ENCODE measurements around the gene TM9SF1.

The TM9SF1 gene

GRCh38 chr14:24238527-24239037, 43.3 kb upstream of the TM9SF1 start:
- DNase-seq (ENCODE audit: extremely low spot score) = no peak
- CTCF ChIA-PET = interaction anchor here (0.6 kb wide), 1 partner anchor 1140 kb away, joined by 3 read pairs; no protein-coding TSS in a partner anchor
- POLR2A ChIA-PET = interaction anchor here (2.6 to 9.3 kb wide), 2 partner anchors 32 to 60 kb away, joined by 9 to 139 read pairs; partner anchors contain the start of genes DHRS1, NOP9 and RABGGTA
- no peak for TF ChIP-seq NFRKB (IDR thresholded peaks at IDR 0.05)
- no peak for TF ChIP-seq ZNF384 (IDR thresholded peaks at IDR 0.05)
- TF ChIP-seq L3MBTL2 (conservative IDR thresholded peaks at IDR 0.05) = no peak
- TF ChIP-seq ELF4 (IDR thresholded peaks at IDR 0.05) = no peak
- no peak for TF ChIP-seq CTBP1 (IDR thresholded peaks at IDR 0.05; ENCODE audit: borderline replicate concordance)
- TF ChIP-seq ARNT (IDR thresholded peaks at IDR 0.05) = no peak
- no peak for TF ChIP-seq SP1 (IDR thresholded peaks at IDR 0.05)
- TF ChIP-seq SUZ12 (IDR thresholded peaks at IDR 0.05) = no peak
- TF ChIP-seq LEF1 (IDR thresholded peaks at IDR 0.05; ENCODE audit: borderline replicate concordance) = no peak

GRCh38 chr14:24238123-24238522, 42.9 kb upstream of the TM9SF1 start:
- TF ChIP-seq ARNT (IDR thresholded peaks at IDR 0.05) (no peak), TARDBP (IDR thresholded peaks at IDR 0.05) (no peak), NFRKB (IDR thresholded peaks at IDR 0.05) (no peak), PKNOX1 (IDR thresholded peaks at IDR 0.05) (no peak), L3MBTL2 (conservative IDR thresholded peaks at IDR 0.05) (no peak), FOXM1 (IDR thresholded peaks at IDR 0.05; ENCODE audit: borderline replicate concordance) (no peak), ELF4 (IDR thresholded peaks at IDR 0.05) (no peak), SUZ12 (IDR thresholded peaks at IDR 0.05) (no peak)
- POLR2A ChIA-PET = interaction anchor here (2.6 to 9.3 kb wide), 2 partner anchors 33 to 60 kb away, joined by 9 to 139 read pairs; partner anchors contain the start of genes DHRS1, NOP9 and RABGGTA
- CTCF ChIA-PET = interaction anchor here (0.6 to 1.2 kb wide), 2 partner anchors 70 to 1140 kb away, joined by 3 read pairs; partner anchors contain the start of gene CIDEB
- no peak for DNase-seq (ENCODE audit: extremely low spot score)

- ChIA-PET CTCF (interaction anchor here (0.6 to 1.2 kb wide), 2 partner anchors 70 to 1141 kb away, joined by 3 read pairs; partner anchors contain the start of gene CIDEB), POLR2A (interaction anchor here (0.8 to 9.3 kb wide), 4 partner anchors 15 to 61 kb away, joined by 3 to 139 read pairs (median 6); partner anchors contain the start of genes CHMP4A, DHRS1, NOP9 and RABGGTA)
- DNase-seq (ENCODE audit: extremely low spot score) = no peak
- TF ChIP-seq BHLHE40 (IDR thresholded peaks at IDR 0.05; ENCODE audit: borderline replicate concordance) = no peak
- no peak for TF ChIP-seq FOXM1 (IDR thresholded peaks at IDR 0.05; ENCODE audit: borderline replicate concordance)
- no peak for TF ChIP-seq FOXA1 (IDR thresholded peaks at IDR 0.05)
- no peak for TF ChIP-seq CTBP1 (IDR thresholded peaks at IDR 0.05; ENCODE audit: borderline replicate concordance)
- no peak for TF ChIP-seq FOXK2 (IDR thresholded peaks at IDR 0.05)
- TF ChIP-seq SP1 (IDR thresholded peaks at IDR 0.05) = no peak
- TF ChIP-seq ARNT (IDR thresholded peaks at IDR 0.05) = no peak
- TF ChIP-seq SUZ12 (IDR thresholded peaks at IDR 0.05) = no peak
- TF ChIP-seq LEF1 (IDR thresholded peaks at IDR 0.05; ENCODE audit: borderline replicate concordance) = no peak
- no peak for TF ChIP-seq NFRKB (IDR thresholded peaks at IDR 0.05)
- TF ChIP-seq ELF4 (IDR thresholded peaks at IDR 0.05) = no peak
- TF ChIP-seq HDGF (IDR thresholded peaks at IDR 0.05; ENCODE audit: borderline replicate concordance) = no peak
- TF ChIP-seq PKNOX1 (IDR thresholded peaks at IDR 0.05) = no peak
- no peak for TF ChIP-seq TARDBP (IDR thresholded peaks at IDR 0.05)
- no peak for TF ChIP-seq ZNF384 (IDR thresholded peaks at IDR 0.05)
- TF ChIP-seq L3MBTL2 (conservative IDR thresholded peaks at IDR 0.05) = no peak
Measured at GRCh38 chr14:24237463-24237955, 42.3 kb upstream of the TM9SF1 start.

DNA sequence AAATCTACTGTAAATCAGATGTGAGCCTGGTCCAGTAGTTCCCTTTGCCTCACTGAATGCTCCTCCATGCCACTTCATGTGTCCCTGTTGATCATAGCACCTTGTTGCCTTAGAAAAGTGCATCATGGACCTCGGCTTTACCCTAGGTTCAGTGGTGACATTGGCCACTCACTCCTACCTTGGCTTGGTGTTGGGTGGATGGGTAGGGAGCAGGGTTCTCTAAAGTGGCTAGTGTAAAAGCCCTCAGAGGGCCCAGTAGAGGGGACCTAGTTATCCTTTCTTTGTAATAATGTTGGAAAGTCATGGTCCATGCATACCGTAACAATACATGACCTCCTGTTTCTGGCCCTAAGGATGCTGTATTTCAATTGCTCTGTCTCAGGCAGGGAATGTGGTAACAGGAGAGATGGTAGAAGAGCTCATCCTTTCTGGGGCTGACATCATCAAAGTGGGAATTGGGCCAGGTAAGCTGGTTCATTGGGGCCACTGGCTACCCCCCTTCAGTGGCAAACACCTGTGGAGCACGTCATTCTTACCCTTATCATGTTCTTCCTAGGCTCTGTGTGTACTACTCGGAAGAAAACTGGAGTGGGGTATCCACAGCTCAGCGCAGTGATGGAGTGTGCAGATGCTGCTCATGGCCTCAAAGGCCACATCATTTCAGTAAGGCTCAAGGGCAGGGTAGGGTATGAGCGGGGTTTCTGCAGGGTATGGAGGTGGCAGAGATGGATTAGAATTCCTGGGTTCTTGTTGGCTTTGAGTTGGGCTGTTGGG, 41.6 kb upstream of the TM9SF1 start:
- ChIA-PET CTCF (interaction anchor here (1.2 kb wide), 1 partner anchor 71 kb away, joined by 3 read pairs; the partner anchor contains the start of gene CIDEB), POLR2A (interaction anchor here (0.8 to 9.3 kb wide), 4 partner anchors 15 to 62 kb away, joined by 3 to 139 read pairs (median 6); partner anchors contain the start of genes CHMP4A, DHRS1, NOP9 and RABGGTA)

GRCh38 chr14:24235804-24236688, 40.8 kb upstream of the TM9SF1 start:
- no peak for TF ChIP-seq SUZ12 (IDR thresholded peaks at IDR 0.05)
- no peak for TF ChIP-seq HDGF (IDR thresholded peaks at IDR 0.05; ENCODE audit: borderline replicate concordance)
- TF ChIP-seq PKNOX1 (IDR thresholded peaks at IDR 0.05) = no peak
- TF ChIP-seq FOXA1 (IDR thresholded peaks at IDR 0.05) = no peak
- TF ChIP-seq ARNT (IDR thresholded peaks at IDR 0.05) = no peak
- TF ChIP-seq BHLHE40 (IDR thresholded peaks at IDR 0.05; ENCODE audit: borderline replicate concordance) = no peak
- TF ChIP-seq LEF1 (IDR thresholded peaks at IDR 0.05; ENCODE audit: borderline replicate concordance) = no peak
- no peak for DNase-seq (ENCODE audit: extremely low spot score)
- POLR2A ChIA-PET = interaction anchor here (1.2 to 9.3 kb wide), 2 partner anchors 23 to 62 kb away, joined by 3 to 139 read pairs; partner anchors contain the start of genes CHMP4A, DHRS1 and NOP9
- CTCF ChIA-PET = no interaction called here

More for the DNA sequence above, 41.6 kb upstream of the TM9SF1 start:
- no peak for DNase-seq (ENCODE audit: extremely low spot score)
- no peak for TF ChIP-seq LEF1 (IDR thresholded peaks at IDR 0.05; ENCODE audit: borderline replicate concordance)
